ENCODE measurements around the gene ATP1A1.

- TF ChIP-seq CTCF (IDR thresholded peaks at IDR 0.05 in 4 of 5, conservative IDR thresholded peaks at IDR 0.05 in 1 of 5) (no peak), POLR2A (IDR thresholded peaks at IDR 0.05) (no peak)
Observed at GRCh38 chr1:116408193-116408592, 35.1 kb downstream of the ATP1A1 start.

All from gastrocnemius medialis (tissue), 4 donors.